C4-2B (cell line): ENCODE data around the gene ZBTB20.

ENCODE experiments used
- CTCF ChIP-seq: fragments of 450-650 bp; conservative IDR thresholded peaks from 2 replicates; pipeline ENCODE4 v1.5.1; 2017; ENCODE audit warnings: mild to moderate bottlenecking
- ZFX ChIP-seq: fragments of 450-650 bp; IDR thresholded peaks from 2 replicates; pipeline ENCODE4 v1.6.1; 2017

GRCh38 chr3:114380233-114380651, 766.8 kb downstream of the ZBTB20 start:
- no peak for TF ChIP-seq CTCF
- no peak for TF ChIP-seq ZFX
